ENCODE measurements around the gene SAA2. TPM values are rescaled to one million over a fixed set of nuclear protein-coding genes. Genes with fewer than 3 reads are reported as not detected.

SAA2 gene
- total RNA-seq, 1 experiment from 2014 or later: not detected

- Histone ChIP-seq H4K20me1 (ENCODE audit: low read length) (no peaks in the 10 kb centered on the region), H3K27ac (ENCODE audit: low read length) (no peak overlapping the region), H3K36me3 (ENCODE audit: low read depth, low read length) (no peaks in the 10 kb centered on the region), H3K9ac (ENCODE audit: low read length) (no peak overlapping the region), H3K27me3 (ENCODE audit: low read length) (peaks cover 8% of the 10 kb centered on the region), H3K4me1 (ENCODE audit: insufficient read depth, low read length) (no peaks in the 10 kb centered on the region), H2AFZ (ENCODE audit: low read length) (no peak overlapping the region), H3F3A (ENCODE audit: low read length, unreplicated experiment) (no peaks in the 10 kb centered on the region), H3K4me2 (ENCODE audit: low read length) (no peak overlapping the region), H3K4me3 (ENCODE audit: low read length) (no peak overlapping the region), H3K79me2 (ENCODE audit: low read length) (no peaks in the 10 kb centered on the region), H3K9me2 (replicated peaks; ENCODE audit: low read length) (no peaks in the 10 kb centered on the region), H3K9me3 (ENCODE audit: low read length) (no peaks in the 10 kb centered on the region)
- CTCF ChIA-PET: no interaction called here
- intact Hi-C loops (cut with micrococcal nuclease): no loop called here
- POLR2A ChIA-PET (ENCODE audit: unreplicated experiment): no interaction called here
- TF ChIP-seq EZH2 (IDR thresholded peaks at IDR 0.05; ENCODE audit: low read length, unreplicated experiment): no peak
- TF ChIP-seq EZH2phosphoT487 (IDR thresholded peaks at IDR 0.05; ENCODE audit: borderline replicate concordance, low read length): no peak
- TF ChIP-seq, protein P1, sequence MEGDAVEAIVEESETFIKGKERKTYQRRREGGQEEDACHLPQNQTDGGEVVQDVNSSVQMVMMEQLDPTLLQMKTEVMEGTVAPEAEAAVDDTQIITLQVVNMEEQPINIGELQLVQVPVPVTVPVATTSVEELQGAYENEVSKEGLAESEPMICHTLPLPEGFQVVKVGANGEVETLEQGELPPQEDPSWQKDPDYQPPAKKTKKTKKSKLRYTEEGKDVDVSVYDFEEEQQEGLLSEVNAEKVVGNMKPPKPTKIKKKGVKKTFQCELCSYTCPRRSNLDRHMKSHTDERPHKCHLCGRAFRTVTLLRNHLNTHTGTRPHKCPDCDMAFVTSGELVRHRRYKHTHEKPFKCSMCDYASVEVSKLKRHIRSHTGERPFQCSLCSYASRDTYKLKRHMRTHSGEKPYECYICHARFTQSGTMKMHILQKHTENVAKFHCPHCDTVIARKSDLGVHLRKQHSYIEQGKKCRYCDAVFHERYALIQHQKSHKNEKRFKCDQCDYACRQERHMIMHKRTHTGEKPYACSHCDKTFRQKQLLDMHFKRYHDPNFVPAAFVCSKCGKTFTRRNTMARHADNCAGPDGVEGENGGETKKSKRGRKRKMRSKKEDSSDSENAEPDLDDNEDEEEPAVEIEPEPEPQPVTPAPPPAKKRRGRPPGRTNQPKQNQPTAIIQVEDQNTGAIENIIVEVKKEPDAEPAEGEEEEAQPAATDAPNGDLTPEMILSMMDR (conservative IDR thresholded peaks at IDR 0.05; ENCODE audit: low read depth, low read length): no peak
- no peak for DNase-seq
- BruUV-seq (replicated peaks): no TSS peak
- ATAC-seq: no peak
Measured at GRCh38 chr11:18221274-18221876, 27.1 kb downstream of the SAA2 start.

GRCh38 chr11:18209058-18209457 lies 39.4 kb downstream of the SAA2 start:
- Histone ChIP-seq H3K9me3 (ENCODE audit: low read length) (no peaks in the 10 kb centered on the region), H2AFZ (ENCODE audit: low read length) (no peak overlapping the region), H3K9ac (ENCODE audit: low read length) (no peak overlapping the region), H3K79me2 (ENCODE audit: low read length) (no peaks in the 10 kb centered on the region), H3K4me2 (ENCODE audit: low read length) (no peak overlapping the region), H3F3A (ENCODE audit: low read length, unreplicated experiment) (no peaks in the 10 kb centered on the region), H4K20me1 (ENCODE audit: low read length) (no peaks in the 10 kb centered on the region), H3K27ac (ENCODE audit: low read length) (no peak overlapping the region), H3K36me3 (ENCODE audit: low read depth, low read length) (no peaks in the 10 kb centered on the region), H3K4me3 (ENCODE audit: low read length) (no peak overlapping the region), H3K9me2 (replicated peaks; ENCODE audit: low read length) (no peaks in the 10 kb centered on the region), H3K27me3 (ENCODE audit: low read length) (peaks cover 16% of the 10 kb centered on the region), H3K4me1 (ENCODE audit: insufficient read depth, low read length) (no peaks in the 10 kb centered on the region)
- intact Hi-C loops (cut with micrococcal nuclease): no loop called here
- DNase-seq (no peak), ATAC-seq (no peak)
- TF ChIP-seq EZH2phosphoT487 (IDR thresholded peaks at IDR 0.05; ENCODE audit: borderline replicate concordance, low read length): no peak
- TF ChIP-seq, protein P1 (conservative IDR thresholded peaks at IDR 0.05; ENCODE audit: low read depth, low read length): no peak
- no peak for TF ChIP-seq EZH2 (IDR thresholded peaks at IDR 0.05; ENCODE audit: low read length, unreplicated experiment)
- no TSS peak for BruUV-seq (replicated peaks)
- CTCF ChIA-PET: no interaction called here
- POLR2A ChIA-PET (ENCODE audit: unreplicated experiment): no interaction called here

DNA sequence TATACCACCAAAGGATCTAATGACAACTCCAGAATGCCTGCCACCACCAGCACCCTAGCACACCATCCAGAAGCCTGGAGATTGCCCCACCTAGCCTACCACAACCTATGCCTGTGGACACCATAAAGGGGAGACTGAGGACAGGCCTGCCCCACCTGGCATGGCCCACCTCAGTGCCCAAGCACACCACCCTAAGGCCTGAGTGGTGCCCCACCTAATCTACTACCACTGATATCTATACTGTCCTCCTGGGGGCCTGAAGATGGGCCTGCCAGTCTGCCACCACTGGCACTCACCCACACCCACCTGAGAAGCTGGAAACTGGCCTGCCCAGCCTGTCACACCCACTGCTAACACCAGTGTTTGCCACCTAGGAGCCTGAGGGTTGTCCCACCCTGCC lies 43.7 kb downstream of the SAA2 start:
- no peaks in the 10 kb centered on the region for H3F3A ChIP-seq (ENCODE audit: low read length, unreplicated experiment)
- H3K4me1 ChIP-seq (ENCODE audit: insufficient read depth, low read length): no peaks in the 10 kb centered on the region
- peaks cover 4% of the 10 kb centered on the region; the same call in 1 of the 2 replicates for H3K27me3 ChIP-seq (ENCODE audit: low read length)
- BruUV-seq (replicated peaks): no TSS peak
- TF ChIP-seq, protein P1 (conservative IDR thresholded peaks at IDR 0.05; ENCODE audit: low read depth, low read length): no peak
- TF ChIP-seq EZH2 (IDR thresholded peaks at IDR 0.05; ENCODE audit: low read length, unreplicated experiment) (no peak), EZH2phosphoT487 (IDR thresholded peaks at IDR 0.05; ENCODE audit: borderline replicate concordance, low read length) (no peak)
- no peak overlapping the region for H3K4me3 ChIP-seq (ENCODE audit: low read length)
- DNase-seq (no peak), ATAC-seq (no peak)
- ChIA-PET POLR2A (ENCODE audit: unreplicated experiment) (no interaction called here), CTCF (interaction anchor here (1.4 kb wide), 1 partner anchor 89 kb away, joined by 7 read pairs; no protein-coding TSS in a partner anchor)
- no peak overlapping the region for H2AFZ ChIP-seq (ENCODE audit: low read length)
- H3K9ac ChIP-seq (ENCODE audit: low read length): no peak overlapping the region
- H3K9me2 ChIP-seq (replicated peaks; ENCODE audit: low read length): no peaks in the 10 kb centered on the region
- H3K4me2 ChIP-seq (ENCODE audit: low read length): no peak overlapping the region
- H3K27ac ChIP-seq (ENCODE audit: low read length): no peak overlapping the region
- H3K79me2 ChIP-seq (ENCODE audit: low read length): no peaks in the 10 kb centered on the region
- no peaks in the 10 kb centered on the region for H3K9me3 ChIP-seq (ENCODE audit: low read length)
- H4K20me1 ChIP-seq (ENCODE audit: low read length): no peaks in the 10 kb centered on the region
- intact Hi-C loops (cut with micrococcal nuclease): no loop called here
- H3K36me3 ChIP-seq (ENCODE audit: low read depth, low read length): no peaks in the 10 kb centered on the region

Measured in PC-3 (cell line).